Tibial artery (tissue), 4 donors: ENCODE measurements around the gene SPSB1.

Experiments
- DNase-seq, 2 donors: peaks; one replicate each; pipeline ENCODE4 v3.0.0-alpha.2; 2019
- H3K27ac ChIP-seq, 2 donors: fragments of 200-600 bp; sonication (generic) in 1 of 2; 1 replicate in 1 of 2; 2 replicates in 1 of 2; pipeline ENCODE4 v1.5.1; 2018 to 2019; ENCODE audit warnings: mild to moderate bottlenecking in 1 of 2
- H3K27me3 ChIP-seq, 2 donors: fragments of 200-600 bp; sonication (generic) in 1 of 2; one replicate each; pipeline versions ENCODE4 v1.5.1 to v1.6.0; 2016 to 2019
- H3K36me3 ChIP-seq, 3 donors: fragments of 200-600 bp; sonication (generic) in 2 of 3; one replicate each; pipeline ENCODE4 v1.5.1; 2016 to 2019; ENCODE audit warnings: mild to moderate bottlenecking in 2 of 3
- H3K4me1 ChIP-seq, 4 donors: fragments of 200-600 bp; sonication (generic) in 2 of 4; 1 replicate in 3 of 4; 2 replicates in 1 of 4; pipeline ENCODE4 v1.5.1; 2016 to 2019
- H3K4me3 ChIP-seq, 2 donors: fragments of 200-600 bp; sonication (generic) in 1 of 2; 1 replicate in 1 of 2; 2 replicates in 1 of 2; pipeline ENCODE4 v1.5.1; 2018 to 2019; ENCODE audit warnings: mild to moderate bottlenecking in 2 of 2
- H3K9me3 ChIP-seq, 3 donors: fragments of 200-600 bp; sonication (generic) in 1 of 3; one replicate each; pipeline ENCODE4 v1.5.1; 2016 to 2019
- intact Hi-C: fragments of 100-400 bp; cut with DNase I; formaldehyde crosslinking; loops from one replicate; pipeline ENCODE4 v1.15.0; 2023; ENCODE audit warnings: low total_unique reads
- TF ChIP-seq, protein P1 (sequence below), 2 experiments: fragments of 200-600 bp in 1 of 2; fragments of 450-650 bp in 1 of 2; IDR thresholded peaks; one replicate each; pipeline ENCODE4 v1.5.1; 2017 to 2019; ENCODE audit warnings: antibody characterized with exemption in 2 of 2, mild to moderate bottlenecking in 1 of 2, moderate library complexity in 1 of 2

The SPSB1 gene

DNA sequence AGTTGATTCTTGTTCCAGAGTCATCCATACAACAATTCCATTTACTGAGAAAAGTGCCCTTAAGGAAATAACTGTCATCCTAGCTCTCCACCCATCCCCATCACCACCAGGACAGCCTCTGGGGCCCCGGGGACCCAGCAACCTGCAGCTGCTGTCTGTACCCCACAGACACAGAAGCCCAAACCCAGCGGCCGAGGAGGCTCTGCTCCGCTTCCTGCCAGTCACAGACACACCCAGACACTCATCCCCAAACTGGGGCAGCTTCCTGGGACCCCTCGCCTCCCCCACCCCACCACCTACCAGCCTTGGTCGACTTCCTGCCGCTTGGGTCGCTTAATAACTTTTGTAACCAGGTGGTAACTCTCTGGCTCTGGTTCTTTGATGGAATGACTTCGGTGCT lies 125.0 kb downstream of the SPSB1 start:
- H3K4me1 ChIP-seq: peaks cover 0 to 44% (median 30%) of the 10 kb centered on the region in 4 donors
- no peaks in the 10 kb centered on the region for H3K36me3 ChIP-seq
- H3K4me3 ChIP-seq: no peak overlapping the region
- no peaks in the 10 kb centered on the region for H3K9me3 ChIP-seq
- no peak overlapping the region for H3K27ac ChIP-seq
- intact Hi-C loops: no loop called here
- no peak for DNase-seq
- TF ChIP-seq, protein P1, sequence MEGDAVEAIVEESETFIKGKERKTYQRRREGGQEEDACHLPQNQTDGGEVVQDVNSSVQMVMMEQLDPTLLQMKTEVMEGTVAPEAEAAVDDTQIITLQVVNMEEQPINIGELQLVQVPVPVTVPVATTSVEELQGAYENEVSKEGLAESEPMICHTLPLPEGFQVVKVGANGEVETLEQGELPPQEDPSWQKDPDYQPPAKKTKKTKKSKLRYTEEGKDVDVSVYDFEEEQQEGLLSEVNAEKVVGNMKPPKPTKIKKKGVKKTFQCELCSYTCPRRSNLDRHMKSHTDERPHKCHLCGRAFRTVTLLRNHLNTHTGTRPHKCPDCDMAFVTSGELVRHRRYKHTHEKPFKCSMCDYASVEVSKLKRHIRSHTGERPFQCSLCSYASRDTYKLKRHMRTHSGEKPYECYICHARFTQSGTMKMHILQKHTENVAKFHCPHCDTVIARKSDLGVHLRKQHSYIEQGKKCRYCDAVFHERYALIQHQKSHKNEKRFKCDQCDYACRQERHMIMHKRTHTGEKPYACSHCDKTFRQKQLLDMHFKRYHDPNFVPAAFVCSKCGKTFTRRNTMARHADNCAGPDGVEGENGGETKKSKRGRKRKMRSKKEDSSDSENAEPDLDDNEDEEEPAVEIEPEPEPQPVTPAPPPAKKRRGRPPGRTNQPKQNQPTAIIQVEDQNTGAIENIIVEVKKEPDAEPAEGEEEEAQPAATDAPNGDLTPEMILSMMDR (IDR thresholded peaks at IDR 0.05): no peak
- no peaks in the 10 kb centered on the region for H3K27me3 ChIP-seq

- TF ChIP-seq, protein P1 (IDR thresholded peaks at IDR 0.05): no peak
- intact Hi-C loops: no loop called here
- H3K27ac ChIP-seq: no peak overlapping the region
- no peak overlapping the region for H3K4me3 ChIP-seq
- H3K4me1 ChIP-seq: peaks cover 0 to 36% (median 18%) of the 10 kb centered on the region in 4 donors
- no peak for DNase-seq
- H3K27me3 ChIP-seq: no peaks in the 10 kb centered on the region
- H3K36me3 ChIP-seq: no peaks in the 10 kb centered on the region
- no peaks in the 10 kb centered on the region for H3K9me3 ChIP-seq
These were observed 126.2 kb downstream of the SPSB1 start for GRCh38 chr1:9418851-9419250.
